Uterus (tissue), 4 donors: ENCODE results near the gene FHAD1. TPM values are rescaled to one million over a fixed set of nuclear protein-coding genes. Genes with fewer than 3 reads are reported as not detected.

Source experiments
- DNase-seq, 2 donors: peaks; one replicate each; pipeline ENCODE4 v3.0.0-alpha.2; 2019 to 2020
- H3K27ac ChIP-seq, 2 donors: fragments of 200-600 bp; sonication (generic); 1 replicate in 1 of 2; 2 replicates in 1 of 2; pipeline ENCODE4 v1.5.1; 2016 to 2018
- H3K27me3 ChIP-seq, 2 donors: fragments of 200-600 bp; sonication (generic); one replicate each; pipeline ENCODE4 v1.5.1; 2018 to 2019; ENCODE audit warnings: control low read depth in 1 of 2
- H3K36me3 ChIP-seq, 2 donors: fragments of 200-600 bp; sonication (generic); one replicate each; pipeline ENCODE4 v1.5.1; 2019; ENCODE audit warnings: control low read depth in 1 of 2
- H3K4me1 ChIP-seq, 2 donors: fragments of 200-600 bp; sonication (generic); one replicate each; pipeline ENCODE4 v1.5.1; 2018 to 2019; ENCODE audit warnings: control low read depth in 1 of 2
- H3K4me3 ChIP-seq, 2 donors: fragments of 200-600 bp; sonication (generic); 1 replicate in 1 of 2; 2 replicates in 1 of 2; pipeline ENCODE4 v1.5.1; 2018 to 2019; ENCODE audit warnings: mild to moderate bottlenecking in 1 of 2
- H3K9me3 ChIP-seq, 2 donors: fragments of 200-600 bp; sonication (generic); one replicate each; pipeline ENCODE4 v1.5.1; 2019; ENCODE audit warnings: control low read depth in 1 of 2
- POLR2A ChIP-seq, 2 donors: fragments of 450-650 bp; IDR thresholded peaks; one replicate each; pipeline ENCODE4 v1.6.1; 2016; ENCODE audit warnings: antibody characterized with exemption in 2 of 2, mild to moderate bottlenecking in 1 of 2, moderate library complexity in 1 of 2
- intact Hi-C: fragments of 100-400 bp; cut with DNase I; formaldehyde crosslinking; loops from one replicate; pipeline ENCODE4 v1.15.1; 2023; ENCODE audit warnings: low total_unique reads
- total RNA-seq, 4 donors: library from RNA; depleted of rRNA in 3 of 4; stranded (reverse); fragments of >200 nt in 3 of 4; gene quantifications; one replicate each; pipeline versions ENCODE4 v1.1.0 to v1.2.4, GENCODE V29; 2014 to 2023
- TF ChIP-seq, protein P1 (sequence below), 4 experiments: fragments of 200-600 bp in 2 of 4; fragments of 450-650 bp in 2 of 4; sonication (generic) in 2 of 4; IDR thresholded peaks; one replicate each; pipeline ENCODE4 v1.5.1; 2016 to 2019; ENCODE audit warnings: antibody characterized with exemption in 4 of 4, mild to moderate bottlenecking in 2 of 4, moderate library complexity in 1 of 4
- donor health status: DM: yes; HTN: yes; CAD: no.

The FHAD1 gene
- total RNA-seq, 4 donors from 2014 or later, result 1.1 to 4.1 TPM; not detected in 2

DNA sequence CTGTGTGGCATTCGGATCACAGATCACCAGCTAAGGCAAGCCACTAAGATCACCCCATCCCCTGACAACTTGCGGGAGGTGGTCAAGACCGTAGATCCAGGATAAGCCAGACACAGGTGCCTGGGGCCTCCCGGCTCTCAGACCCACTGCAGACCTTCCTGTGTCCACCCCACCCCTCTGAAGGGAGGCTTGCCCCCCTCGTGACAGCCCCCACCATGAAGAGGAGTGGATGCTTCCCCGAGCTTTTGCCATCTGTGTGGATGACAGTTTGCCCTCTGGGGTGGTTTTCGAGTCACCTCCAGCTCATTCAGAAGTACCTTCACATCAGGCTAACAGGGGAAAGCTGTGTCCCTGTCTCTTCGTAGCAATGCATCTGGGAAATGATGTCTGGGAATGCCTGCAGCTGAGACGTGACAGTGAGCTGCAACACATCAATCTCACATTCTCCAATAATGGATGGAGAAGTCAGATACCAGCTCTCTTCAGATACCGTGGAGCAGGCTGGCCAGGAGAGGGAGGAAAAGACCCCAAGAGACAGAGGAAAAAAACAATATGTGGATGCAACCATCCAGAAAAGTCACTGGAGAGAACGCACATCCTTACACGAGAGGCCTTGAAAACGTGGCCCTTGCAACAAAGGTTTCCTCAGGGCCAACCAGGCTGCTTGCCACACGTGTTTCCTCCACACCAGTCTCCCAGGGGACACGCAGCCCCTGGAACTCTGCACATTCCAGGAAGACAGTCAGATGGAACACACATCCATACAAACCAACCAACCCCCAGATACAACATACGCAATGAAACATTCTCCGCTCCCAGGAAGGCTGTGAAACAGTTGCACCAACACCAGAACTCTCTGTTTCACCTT, 20.4 kb upstream of the FHAD1 start:
- Histone ChIP-seq H3K4me1 (no peaks in the 10 kb centered on the region), H3K36me3 (no peaks in the 10 kb centered on the region), H3K4me3 (no peak overlapping the region), H3K27ac (no peak overlapping the region), H3K9me3 (no peaks in the 10 kb centered on the region), H3K27me3 (no peaks in the 10 kb centered on the region)
- DNase-seq, result no peak
- intact Hi-C loops, result no loop called here
- TF ChIP-seq, protein P1, sequence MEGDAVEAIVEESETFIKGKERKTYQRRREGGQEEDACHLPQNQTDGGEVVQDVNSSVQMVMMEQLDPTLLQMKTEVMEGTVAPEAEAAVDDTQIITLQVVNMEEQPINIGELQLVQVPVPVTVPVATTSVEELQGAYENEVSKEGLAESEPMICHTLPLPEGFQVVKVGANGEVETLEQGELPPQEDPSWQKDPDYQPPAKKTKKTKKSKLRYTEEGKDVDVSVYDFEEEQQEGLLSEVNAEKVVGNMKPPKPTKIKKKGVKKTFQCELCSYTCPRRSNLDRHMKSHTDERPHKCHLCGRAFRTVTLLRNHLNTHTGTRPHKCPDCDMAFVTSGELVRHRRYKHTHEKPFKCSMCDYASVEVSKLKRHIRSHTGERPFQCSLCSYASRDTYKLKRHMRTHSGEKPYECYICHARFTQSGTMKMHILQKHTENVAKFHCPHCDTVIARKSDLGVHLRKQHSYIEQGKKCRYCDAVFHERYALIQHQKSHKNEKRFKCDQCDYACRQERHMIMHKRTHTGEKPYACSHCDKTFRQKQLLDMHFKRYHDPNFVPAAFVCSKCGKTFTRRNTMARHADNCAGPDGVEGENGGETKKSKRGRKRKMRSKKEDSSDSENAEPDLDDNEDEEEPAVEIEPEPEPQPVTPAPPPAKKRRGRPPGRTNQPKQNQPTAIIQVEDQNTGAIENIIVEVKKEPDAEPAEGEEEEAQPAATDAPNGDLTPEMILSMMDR (IDR thresholded peaks at IDR 0.05), result no peak
- no peak for TF ChIP-seq POLR2A (IDR thresholded peaks at IDR 0.05)

DNA sequence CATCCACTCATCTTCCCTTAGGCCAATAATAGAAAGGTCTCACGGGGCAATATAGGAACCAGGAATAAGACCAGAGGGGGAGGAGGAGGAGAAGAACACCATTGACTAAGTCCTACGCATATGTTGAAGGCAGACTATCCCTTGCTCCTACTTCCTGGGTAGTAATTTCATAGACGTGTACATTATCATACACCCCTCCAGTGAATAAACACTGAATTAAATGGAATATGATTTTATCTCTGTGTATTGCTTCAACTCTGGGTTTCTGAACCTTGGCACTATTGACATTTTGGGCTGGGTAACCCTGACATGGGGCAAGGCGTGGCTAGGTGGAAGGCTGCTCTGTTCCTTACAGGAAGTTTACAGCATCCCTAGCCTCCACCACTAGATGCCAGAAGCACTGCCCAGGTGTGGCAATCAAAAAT, 17.3 kb upstream of the FHAD1 start:
- Histone ChIP-seq H3K36me3 (no peaks in the 10 kb centered on the region), H3K9me3 (no peaks in the 10 kb centered on the region), H3K4me3 (no peak overlapping the region), H3K4me1 (no peaks in the 10 kb centered on the region), H3K27ac (no peak overlapping the region), H3K27me3 (no peaks in the 10 kb centered on the region)
- no peak for TF ChIP-seq POLR2A (IDR thresholded peaks at IDR 0.05)
- TF ChIP-seq, protein P1 (IDR thresholded peaks at IDR 0.05), result no peak
- no peak for DNase-seq
- intact Hi-C loops, result no loop called here

DNA sequence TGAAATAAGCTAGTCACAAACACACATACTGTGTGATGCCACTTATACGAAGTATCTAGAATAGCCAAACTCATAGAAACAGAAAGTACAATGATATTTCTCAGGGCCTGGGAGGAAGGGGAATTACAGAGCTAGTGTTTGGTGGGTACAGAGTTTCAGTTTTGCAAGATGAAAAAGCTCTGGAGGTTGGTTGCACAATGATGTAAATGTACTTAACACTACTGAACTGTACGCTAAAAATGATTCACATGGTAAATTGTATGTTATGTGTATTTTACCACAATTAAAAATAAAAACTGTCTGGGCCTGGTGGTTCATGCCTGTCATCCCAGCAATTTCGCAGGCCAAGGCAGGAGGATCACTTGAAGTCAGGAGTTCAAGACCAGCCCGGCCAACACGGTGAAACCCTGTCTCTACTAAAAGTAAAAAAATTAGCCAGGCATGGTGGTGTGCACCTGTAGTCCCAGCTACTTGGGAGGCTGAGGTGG, 15.3 kb upstream of the FHAD1 start:
- TF ChIP-seq POLR2A (IDR thresholded peaks at IDR 0.05), result no peak
- TF ChIP-seq, protein P1 (IDR thresholded peaks at IDR 0.05), result no peak
- no peak for DNase-seq
- H3K9me3 ChIP-seq, result no peaks in the 10 kb centered on the region

DNA sequence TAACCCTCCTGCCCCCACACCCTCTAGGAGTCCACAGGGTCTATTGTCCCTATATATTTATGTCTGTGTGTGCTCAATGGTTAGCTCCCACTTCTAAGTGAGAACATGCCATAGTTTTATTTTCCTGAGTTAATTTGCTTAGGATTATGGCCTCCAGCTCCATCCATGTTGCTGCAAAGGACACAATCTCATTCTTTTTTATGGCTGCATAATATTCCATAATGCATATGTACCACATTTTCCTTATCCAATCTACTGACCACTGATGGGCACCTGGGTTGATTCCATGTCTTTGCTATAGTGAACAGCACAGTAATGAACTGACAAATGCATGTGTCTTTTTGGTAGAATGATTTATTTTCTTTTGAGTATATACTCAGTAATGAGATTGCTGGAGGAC, 13.3 kb upstream of the FHAD1 start:
- no peaks in the 10 kb centered on the region for H3K4me1 ChIP-seq
- no peaks in the 10 kb centered on the region for H3K9me3 ChIP-seq
- H3K27ac ChIP-seq, result no peak overlapping the region
- H3K4me3 ChIP-seq, result no peak overlapping the region
- H3K27me3 ChIP-seq, result no peaks in the 10 kb centered on the region
- H3K36me3 ChIP-seq, result no peaks in the 10 kb centered on the region
- intact Hi-C loops, result no loop called here
- no peak for TF ChIP-seq POLR2A (IDR thresholded peaks at IDR 0.05)
- TF ChIP-seq, protein P1 (IDR thresholded peaks at IDR 0.05), result no peak
- DNase-seq, result no peak

More for the DNA sequence above, 15.3 kb upstream of the FHAD1 start:
- Histone ChIP-seq H3K27me3 (no peaks in the 10 kb centered on the region), H3K27ac (no peak overlapping the region), H3K36me3 (no peaks in the 10 kb centered on the region), H3K4me3 (no peak overlapping the region), H3K4me1 (no peaks in the 10 kb centered on the region)
- intact Hi-C loops, result no loop called here

DNA sequence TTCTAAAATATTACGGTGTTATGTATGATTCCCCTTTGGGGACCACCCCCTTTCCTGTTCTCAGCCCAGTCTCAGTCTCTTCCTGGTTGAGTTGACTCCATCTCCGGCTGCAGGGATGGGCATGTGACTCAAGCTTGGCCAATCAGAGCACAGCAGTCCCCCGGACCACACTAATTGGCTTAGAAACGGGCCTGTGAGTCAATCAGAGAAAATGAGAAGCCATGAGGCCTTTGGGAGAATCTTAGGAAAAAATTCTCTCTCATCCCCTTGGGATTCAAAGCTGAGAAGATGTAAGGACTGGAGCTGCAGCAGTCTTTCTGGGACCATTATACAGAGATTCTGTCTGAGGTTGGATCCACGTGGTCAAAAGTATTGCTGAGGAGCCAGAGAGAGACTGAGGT, 10.7 kb upstream of the FHAD1 start:
- Histone ChIP-seq H3K27me3 (no peaks in the 10 kb centered on the region), H3K27ac (no peak overlapping the region), H3K9me3 (no peaks in the 10 kb centered on the region), H3K4me1 (no peaks in the 10 kb centered on the region), H3K4me3 (no peak overlapping the region), H3K36me3 (no peaks in the 10 kb centered on the region)
- TF ChIP-seq POLR2A (IDR thresholded peaks at IDR 0.05), result no peak
- TF ChIP-seq, protein P1 (IDR thresholded peaks at IDR 0.05), result no peak
- no peak for DNase-seq
- intact Hi-C loops, result no loop called here
